Esophagus muscularis mucosa (tissue), 4 donors: Measurements from ENCODE around the gene SAT2. TPM values are rescaled to one million over a fixed set of nuclear protein-coding genes. Genes with fewer than 3 reads are reported as not detected.
"Not testable (repeated sequence)": the region's sequence is repeated elsewhere in the genome, so short reads cannot be mapped to it uniquely, and the experiment has no call there.

Experiments
- DNase-seq: peaks from one replicate; pipeline ENCODE4 v3.0.0-alpha.2; 2017; ENCODE audit errors: extremely low spot score
- H3K27ac ChIP-seq, 4 donors: fragments of 200-600 bp; sonication (generic); replicated peaks in 1 of 4; 1 replicate in 3 of 4; 2 replicates in 1 of 4; pipeline ENCODE4 v1.5.1; 2016 to 2019; ENCODE audit warnings: mild to moderate bottlenecking in 1 of 4
- H3K27me3 ChIP-seq, 4 donors: fragments of 200-600 bp; sonication (generic); one replicate each; pipeline versions ENCODE4 v1.5.1 to v1.6.0; 2016 to 2019
- H3K36me3 ChIP-seq, 4 donors: fragments of 200-600 bp; sonication (generic); one replicate each; pipeline ENCODE4 v1.5.1; 2016 to 2019
- H3K4me1 ChIP-seq, 4 donors: fragments of 200-600 bp; sonication (generic); one replicate each; pipeline ENCODE4 v1.5.1; 2016 to 2019
- H3K4me3 ChIP-seq, 4 donors: fragments of 200-600 bp; sonication (generic); 1 replicate in 2 of 4; 2 replicates in 2 of 4; pipeline ENCODE4 v1.5.1; 2016 to 2019; ENCODE audit warnings: mild to moderate bottlenecking in 4 of 4, moderate library complexity in 1 of 4
- H3K9me3 ChIP-seq, 4 donors: fragments of 200-600 bp; sonication (generic); 1 replicate in 3 of 4; 2 replicates in 1 of 4; pipeline ENCODE4 v1.5.1; 2016 to 2019
- EP300 ChIP-seq: sonication (generic); formaldehyde crosslinking; IDR thresholded peaks from one replicate; pipeline ENCODE4 v1.6.1; 2017; ENCODE audit warnings: antibody characterized with exemption
- POLR2A ChIP-seq: fragments of 450-650 bp; IDR thresholded peaks from one replicate; pipeline ENCODE4 v1.6.1; 2017; ENCODE audit warnings: antibody characterized with exemption, moderate library complexity, mild to moderate bottlenecking, low read depth
- POLR2AphosphoS5 ChIP-seq, 2 donors: sonication (generic); formaldehyde crosslinking; IDR thresholded peaks; one replicate each; pipeline ENCODE4 v1.6.1; 2017; ENCODE audit warnings: antibody characterized with exemption in 2 of 2
- WGBS: methylation state at CpG from one replicate; pipeline ENCODE4 v1.1.5; 2018; 5-methylcytosine and 5-hydroxymethylcytosine counted together
- intact Hi-C: fragments of 100-400 bp; cut with DNase I; formaldehyde crosslinking; loops from one replicate; pipeline ENCODE4 v1.15.1; 2023
- total RNA-seq, 4 donors: library from RNA; depleted of rRNA; stranded (reverse); fragments of >200 nt; gene quantifications; one replicate each; pipeline versions ENCODE4 v1.1.0 to v1.2.1, GENCODE V29; 2016
- TF ChIP-seq, protein P1 (sequence below), 3 experiments: fragments of 200-600 bp in 2 of 3; fragments of 450-650 bp in 1 of 3; sonication (generic) in 2 of 3; IDR thresholded peaks; one replicate each; pipeline ENCODE4 v1.5.1; 2017 to 2019; ENCODE audit warnings: antibody characterized with exemption in 3 of 3, mild to moderate bottlenecking in 2 of 3, moderate library complexity in 1 of 3

SAT2 gene
- total RNA-seq, 4 donors from 2014 or later, result 54.0 to 71.4 (median 64.2) TPM

DNA sequence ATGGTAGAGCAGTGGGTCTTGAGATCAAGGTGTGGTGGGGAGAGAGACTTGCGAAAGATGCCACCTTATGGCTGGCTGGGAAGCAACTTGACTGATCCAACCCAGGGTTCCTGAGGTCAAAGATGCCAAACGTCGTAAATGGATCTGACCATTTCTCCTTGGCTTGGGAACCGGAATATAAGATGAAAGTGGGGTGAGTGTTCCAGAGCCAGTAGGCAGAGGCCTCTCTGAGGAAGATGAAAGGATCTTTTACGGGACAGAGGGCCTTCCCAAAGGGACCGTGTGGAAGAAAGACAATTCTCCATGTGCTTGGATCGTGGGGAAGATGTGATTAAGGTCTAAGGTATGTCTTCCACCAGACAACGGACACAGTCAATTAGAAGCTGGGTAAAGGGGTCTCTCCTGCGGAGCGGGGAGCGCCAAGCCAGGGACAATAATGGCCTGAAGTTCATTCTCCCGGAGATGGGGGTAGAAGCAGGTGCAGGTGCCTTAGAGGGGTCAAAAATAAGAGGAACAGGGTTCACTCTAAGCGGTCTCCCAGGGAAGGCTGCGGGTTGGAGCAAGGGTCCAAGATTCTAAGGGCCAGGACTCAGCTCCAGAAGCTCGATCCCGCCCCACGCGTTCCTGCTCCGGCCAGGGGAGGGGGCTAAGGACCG, 13.7 kb downstream of the SAT2 start:
- 12% methylated on average over 15 of the region's 20 CpGs for WGBS
- Histone ChIP-seq H3K36me3 (peaks cover 0 to 13% (median 1%) of the 10 kb centered on the region in 4 donors), H3K27ac (peak overlapping the region; percentile 91 to 98 (median 97)), H3K4me3 (peak overlapping the region; percentile 81 to 96 (median 92)), H3K9me3 (no peaks in the 10 kb centered on the region), H3K27me3 (no peaks in the 10 kb centered on the region), H3K4me1 (peaks cover 25 to 59% (median 55%) of the 10 kb centered on the region in 4 donors)
- intact Hi-C loops, result no loop called here
- no peak for DNase-seq
- TF ChIP-seq, protein P1, sequence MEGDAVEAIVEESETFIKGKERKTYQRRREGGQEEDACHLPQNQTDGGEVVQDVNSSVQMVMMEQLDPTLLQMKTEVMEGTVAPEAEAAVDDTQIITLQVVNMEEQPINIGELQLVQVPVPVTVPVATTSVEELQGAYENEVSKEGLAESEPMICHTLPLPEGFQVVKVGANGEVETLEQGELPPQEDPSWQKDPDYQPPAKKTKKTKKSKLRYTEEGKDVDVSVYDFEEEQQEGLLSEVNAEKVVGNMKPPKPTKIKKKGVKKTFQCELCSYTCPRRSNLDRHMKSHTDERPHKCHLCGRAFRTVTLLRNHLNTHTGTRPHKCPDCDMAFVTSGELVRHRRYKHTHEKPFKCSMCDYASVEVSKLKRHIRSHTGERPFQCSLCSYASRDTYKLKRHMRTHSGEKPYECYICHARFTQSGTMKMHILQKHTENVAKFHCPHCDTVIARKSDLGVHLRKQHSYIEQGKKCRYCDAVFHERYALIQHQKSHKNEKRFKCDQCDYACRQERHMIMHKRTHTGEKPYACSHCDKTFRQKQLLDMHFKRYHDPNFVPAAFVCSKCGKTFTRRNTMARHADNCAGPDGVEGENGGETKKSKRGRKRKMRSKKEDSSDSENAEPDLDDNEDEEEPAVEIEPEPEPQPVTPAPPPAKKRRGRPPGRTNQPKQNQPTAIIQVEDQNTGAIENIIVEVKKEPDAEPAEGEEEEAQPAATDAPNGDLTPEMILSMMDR (IDR thresholded peaks at IDR 0.05), result no peak
- TF ChIP-seq EP300 (no peak), POLR2A (no peak), POLR2AphosphoS5 (IDR thresholded peaks at IDR 0.05) (no peak)

DNA sequence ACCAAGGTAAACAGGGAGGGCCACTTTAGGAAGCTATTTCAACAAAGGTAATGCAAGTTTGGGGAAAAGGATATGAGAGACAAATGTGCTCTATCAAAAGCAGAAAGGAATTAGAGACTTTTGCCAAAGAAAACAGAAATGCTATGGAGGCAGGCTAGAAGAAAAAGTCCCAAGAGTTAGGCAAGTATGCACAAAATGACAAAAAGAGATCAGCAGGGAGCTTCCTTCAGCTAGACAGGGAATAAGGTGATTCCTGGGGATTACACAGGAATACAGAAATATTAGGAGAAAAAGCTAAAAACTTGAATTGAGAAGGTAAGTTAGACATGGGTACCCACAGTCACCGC, 15.4 kb downstream of the SAT2 start:
- intact Hi-C loops, result no loop called here
- peak overlapping the region in 1 of 4 donors; percentile 94 for H3K4me3 ChIP-seq
- H3K27ac ChIP-seq, result no peak overlapping the region
- TF ChIP-seq POLR2AphosphoS5 (IDR thresholded peaks at IDR 0.05) (no peak), EP300 (no peak)
- no peak for DNase-seq
- H3K27me3 ChIP-seq, result no peaks in the 10 kb centered on the region
- peaks cover 0 to 17% (median 1%) of the 10 kb centered on the region in 4 donors for H3K36me3 ChIP-seq
- H3K9me3 ChIP-seq, result no peaks in the 10 kb centered on the region
- peaks cover 25 to 60% (median 58%) of the 10 kb centered on the region in 4 donors for H3K4me1 ChIP-seq
- WGBS, result 100% methylated on average over 1 of the region's 1 CpG

DNA sequence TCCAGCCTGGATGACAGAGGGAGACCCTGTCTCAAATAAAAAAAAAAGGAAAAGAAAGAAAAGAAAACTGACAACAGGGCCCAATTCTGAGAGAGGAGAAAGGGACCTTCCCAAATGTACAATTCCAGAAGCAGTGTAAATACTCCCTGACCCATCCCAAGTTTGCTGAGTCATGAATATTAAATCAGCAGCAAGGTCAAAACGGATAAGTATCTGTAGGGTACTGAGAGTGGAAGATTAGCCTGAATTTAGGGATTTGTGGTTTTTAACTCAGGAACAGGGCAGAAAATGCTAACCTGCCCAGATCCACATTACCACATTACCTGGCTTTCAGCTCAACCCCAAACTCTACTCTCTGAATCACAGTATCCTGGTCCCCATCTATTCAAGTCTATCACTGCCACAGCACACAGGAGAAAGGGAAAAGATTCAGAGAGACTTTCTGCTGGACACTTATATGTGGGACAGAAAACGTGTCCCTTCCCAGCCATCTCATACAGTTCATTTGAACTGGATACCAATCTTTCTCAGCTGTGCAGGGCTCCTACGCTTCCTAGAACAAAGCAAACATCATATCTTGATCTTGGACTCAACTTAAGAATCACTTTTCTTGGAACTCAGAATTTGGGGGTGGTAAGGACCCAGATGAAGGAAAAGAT, 15.9 kb downstream of the SAT2 start:
- no peaks in the 10 kb centered on the region for H3K27me3 ChIP-seq
- 63% methylated on average over 3 of the region's 3 CpGs for WGBS
- intact Hi-C loops, result no loop called here
- no peaks in the 10 kb centered on the region for H3K9me3 ChIP-seq
- H3K4me1 ChIP-seq, result peaks cover 28 to 60% (median 58%) of the 10 kb centered on the region in 4 donors
- no peak for DNase-seq
- no peak overlapping the region for H3K4me3 ChIP-seq
- H3K27ac ChIP-seq, result no peak overlapping the region
- TF ChIP-seq EP300 (no peak), POLR2A (no peak), POLR2AphosphoS5 (IDR thresholded peaks at IDR 0.05) (no peak)
- TF ChIP-seq, protein P1 (IDR thresholded peaks at IDR 0.05), result no peak
- peaks cover 0 to 17% (median 1%) of the 10 kb centered on the region in 4 donors for H3K36me3 ChIP-seq

DNA sequence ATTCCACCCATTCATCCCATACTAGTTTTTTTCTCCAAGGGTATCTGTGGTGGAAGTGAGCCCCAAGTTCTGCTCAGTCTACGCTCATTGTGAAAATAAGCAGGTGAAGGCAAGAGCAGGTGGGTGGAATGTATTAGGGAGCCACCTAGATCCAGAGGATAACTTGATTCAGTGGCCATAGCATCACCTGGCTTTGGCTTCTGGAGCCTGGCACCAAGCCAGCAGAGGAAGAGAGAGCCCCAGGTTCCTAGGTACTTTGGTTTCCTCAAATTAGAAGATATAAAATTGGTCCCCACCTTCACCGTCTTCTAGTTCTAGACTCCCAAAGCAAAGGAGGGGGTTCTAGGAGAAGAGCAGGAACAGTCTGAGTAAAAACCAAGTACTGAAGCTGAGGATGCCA, 17.0 kb downstream of the SAT2 start:
- peaks cover 33 to 57% (median 56%) of the 10 kb centered on the region in 4 donors for H3K4me1 ChIP-seq
- H3K4me3 ChIP-seq, result no peak overlapping the region
- 95% methylated on average over 2 of the region's 2 CpGs for WGBS
- no peak overlapping the region for H3K27ac ChIP-seq
- H3K36me3 ChIP-seq, result peaks cover 0 to 25% (median 6%) of the 10 kb centered on the region in 4 donors
- H3K27me3 ChIP-seq, result no peaks in the 10 kb centered on the region
- DNase-seq, result no peak
- H3K9me3 ChIP-seq, result no peaks in the 10 kb centered on the region
- intact Hi-C loops, result no loop called here
- TF ChIP-seq POLR2AphosphoS5 (IDR thresholded peaks at IDR 0.05), result no peak
- no peak for TF ChIP-seq EP300
- TF ChIP-seq, protein P1 (IDR thresholded peaks at IDR 0.05), result no peak
- no peak for TF ChIP-seq POLR2A

DNA sequence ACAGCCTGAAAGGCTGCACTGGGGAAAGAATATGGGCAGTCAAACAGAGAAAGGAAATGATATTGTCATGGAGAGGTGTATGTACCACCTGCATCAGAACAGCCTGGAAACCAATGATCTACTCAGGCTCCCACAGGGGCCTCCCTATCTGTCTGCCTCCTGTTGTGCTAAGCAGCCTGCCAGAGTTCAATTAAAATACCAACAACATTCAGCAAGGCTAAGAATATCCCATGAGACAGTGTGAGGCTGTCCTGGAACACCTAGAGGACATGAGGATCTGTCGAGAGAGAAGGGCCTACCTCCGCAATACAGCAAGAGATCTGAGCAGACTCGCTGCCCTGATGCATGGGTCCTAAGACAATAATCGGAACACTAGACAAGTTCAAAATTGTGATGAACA, 21.3 kb downstream of the SAT2 start:
- no peak overlapping the region for H3K27ac ChIP-seq
- peaks cover 12 to 23% (median 22%) of the 10 kb centered on the region in 4 donors for H3K4me1 ChIP-seq
- TF ChIP-seq EP300, result no peak
- TF ChIP-seq, protein P1 (IDR thresholded peaks at IDR 0.05), result no peak
- no peak for TF ChIP-seq POLR2AphosphoS5 (IDR thresholded peaks at IDR 0.05)
- TF ChIP-seq POLR2A, result no peak
- no peaks in the 10 kb centered on the region for H3K9me3 ChIP-seq
- DNase-seq, result no peak
- H3K36me3 ChIP-seq, result peaks cover 42 to 66% (median 49%) of the 10 kb centered on the region in 4 donors
- H3K4me3 ChIP-seq, result no peak overlapping the region
- intact Hi-C loops, result no loop called here
- 94% methylated on average over 4 of the region's 4 CpGs for WGBS
- no peaks in the 10 kb centered on the region for H3K27me3 ChIP-seq

DNA sequence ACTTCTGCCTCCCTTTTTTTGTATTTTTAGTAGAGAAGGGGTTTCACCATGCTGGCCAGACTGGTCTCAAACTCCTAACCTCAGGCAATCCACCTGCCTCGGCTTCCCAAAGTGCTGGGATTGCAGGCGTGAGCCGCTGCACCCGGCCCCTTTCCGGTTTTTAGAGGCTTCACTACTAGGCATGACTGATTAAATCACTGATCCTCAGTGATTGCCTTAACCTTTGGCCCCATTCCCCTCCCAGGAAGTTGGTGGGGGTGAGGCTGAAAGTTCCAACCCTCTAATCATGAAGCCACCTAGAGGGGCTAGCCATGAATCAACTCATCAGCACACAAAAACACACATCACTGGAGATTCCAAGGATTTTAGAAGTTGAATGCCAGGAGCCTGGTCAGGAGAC, 30.1 kb downstream of the SAT2 start:
- intact Hi-C loops, H3K27ac ChIP-seq, H3K9me3 ChIP-seq, H3K4me3 ChIP-seq, H3K4me1 ChIP-seq, H3K27me3 ChIP-seq, DNase-seq: not testable (repeated sequence)
- H3K36me3 ChIP-seq, result peaks cover 91 to 98% (median 98%) of the 10 kb centered on the region in 4 donors
- WGBS, result 87% methylated on average over 5 of the region's 5 CpGs
